Activated CD4-positive, alpha-beta T cell treated with anti-CD3 and anti-CD28 coated beads, Interleukin-2, amount 10 ng/mL, durations not matched to agents 7 days and 5 days (primary cell): ENCODE measurements around the gene DYNLRB2. TPM values are rescaled to one million over a fixed set of nuclear protein-coding genes. Genes with fewer than 3 reads are reported as not detected.

Source experiments
- CTCF ChIA-PET: fragments of 350-600 bp; sonication (Branson Sonifier 250); formaldehyde crosslinking; loops from one replicate; lab custom pipeline; 2021; ENCODE audit warnings: antibody characterized with exemption; lab: Charles Lee
- POLR2A ChIA-PET: fragments of 350-600 bp; sonication (Branson Sonifier 250); formaldehyde crosslinking; loops from one replicate; lab custom pipeline; 2021; ENCODE audit warnings: antibody characterized with exemption; lab: Charles Lee
- DNase-seq: peaks from one replicate; pipeline ENCODE4 v3.0.0-alpha.2; 2020
- H3K27ac Mint-ChIP-seq: one replicate; pipeline ENCODE4 v1.8.0; 2021; ENCODE audit warnings: mild to moderate bottlenecking, moderate library complexity, mixed read lengths
- H3K27me3 Mint-ChIP-seq: one replicate; pipeline ENCODE4 v1.8.0; 2021; ENCODE audit warnings: mixed read lengths
- H3K36me3 Mint-ChIP-seq: one replicate; pipeline ENCODE4 v1.8.0; 2021; ENCODE audit warnings: low read depth, mixed read lengths
- H3K4me1 Mint-ChIP-seq: one replicate; pipeline ENCODE4 v1.8.0; 2021; ENCODE audit warnings: mixed read lengths
- H3K4me3 Mint-ChIP-seq: one replicate; pipeline ENCODE4 v1.8.0; 2021; ENCODE audit warnings: mild to moderate bottlenecking, moderate library complexity, mixed read lengths
- H3K9me3 Mint-ChIP-seq: one replicate; pipeline ENCODE4 v1.8.0; 2021; ENCODE audit warnings: mixed read lengths
- total RNA-seq, 2 experiments: library from RNA; stranded (reverse); gene quantifications; one replicate each; pipeline ENCODE4 v1.2.3, GENCODE V29; 2021

DYNLRB2 gene
- total RNA-seq, 2 experiments from 2014 or later = 0.62 TPM; not detected in 1

GRCh38 chr16:80586476-80586875, 45.7 kb downstream of the DYNLRB2 start:
- H3K27ac Mint-ChIP-seq = no peak overlapping the region
- H3K9me3 Mint-ChIP-seq = peaks cover 47% of the 10 kb centered on the region

GRCh38 chr16:80587071-80587470, 46.3 kb downstream of the DYNLRB2 start:
- ChIA-PET CTCF (interaction anchor here (1.4 to 1.9 kb wide), 3 partner anchors 14 to 60 kb away, joined by 3 to 7 read pairs (median 4); no protein-coding TSS in a partner anchor), POLR2A (no interaction called here)
- no peak overlapping the region for H3K27ac Mint-ChIP-seq
- DNase-seq = no peak
- H3K36me3 Mint-ChIP-seq = peaks cover 55% of the 10 kb centered on the region
- H3K4me3 Mint-ChIP-seq = no peak overlapping the region
- H3K4me1 Mint-ChIP-seq = peaks cover 70% of the 10 kb centered on the region
- H3K27me3 Mint-ChIP-seq = peaks cover 14% of the 10 kb centered on the region
- H3K9me3 Mint-ChIP-seq = peaks cover 44% of the 10 kb centered on the region

More at GRCh38 chr16:80586476-80586875, 45.7 kb downstream of the DYNLRB2 start:
- no peak for DNase-seq
- peaks cover 55% of the 10 kb centered on the region for H3K36me3 Mint-ChIP-seq
- no peak overlapping the region for H3K4me3 Mint-ChIP-seq
- POLR2A ChIA-PET = no interaction called here
- CTCF ChIA-PET = interaction anchor here (1.4 to 1.9 kb wide), 3 partner anchors 15 to 59 kb away, joined by 3 to 7 read pairs (median 4); no protein-coding TSS in a partner anchor
- peaks cover 70% of the 10 kb centered on the region for H3K4me1 Mint-ChIP-seq
- peaks cover 14% of the 10 kb centered on the region for H3K27me3 Mint-ChIP-seq

- CTCF ChIA-PET = interaction anchor here (0.6 to 1.7 kb wide), 10 partner anchors 9 to 457 kb away, joined by 3 to 11 read pairs (median 3); partner anchors contain the start of gene CDYL2
- Mint-ChIP-seq H3K4me1 (peaks cover 41% of the 10 kb centered on the region), H3K36me3 (peaks cover 51% of the 10 kb centered on the region), H3K9me3 (peaks cover 45% of the 10 kb centered on the region), H3K4me3 (peak overlapping the region; percentile 3), H3K27ac (peak overlapping the region; percentile 82), H3K27me3 (peaks cover 21% of the 10 kb centered on the region)
- POLR2A ChIA-PET = interaction anchor here (1.6 kb wide), 1 partner anchor 11 kb away, joined by 11 read pairs; no protein-coding TSS in a partner anchor
- DNase-seq = peak; percentile 72
Observed at GRCh38 chr16:80591071-80591915, 50.5 kb downstream of the DYNLRB2 start.

- H3K27me3 Mint-ChIP-seq = peaks cover 24% of the 10 kb centered on the region
- ChIA-PET CTCF (interaction anchor here (1.3 kb wide), 1 partner anchor 65 kb away, joined by 3 read pairs; no protein-coding TSS in a partner anchor), POLR2A (no interaction called here)
- H3K4me1 Mint-ChIP-seq = peaks cover 38% of the 10 kb centered on the region
- DNase-seq = no peak
- H3K4me3 Mint-ChIP-seq = peak overlapping the region; percentile 3
- peaks cover 49% of the 10 kb centered on the region for H3K36me3 Mint-ChIP-seq
- peak overlapping the region; percentile 82 for H3K27ac Mint-ChIP-seq
- H3K9me3 Mint-ChIP-seq = peaks cover 42% of the 10 kb centered on the region
Observed at GRCh38 chr16:80592273-80592672, 51.5 kb downstream of the DYNLRB2 start.

- peaks cover 10% of the 10 kb centered on the region for H3K27me3 Mint-ChIP-seq
- H3K27ac Mint-ChIP-seq = no peak overlapping the region
- ChIA-PET POLR2A (no interaction called here), CTCF (interaction anchor here (1.7 kb wide), 1 partner anchor 14 kb away, joined by 5 read pairs; no protein-coding TSS in a partner anchor)
- no peak for DNase-seq
- peaks cover 45% of the 10 kb centered on the region for H3K36me3 Mint-ChIP-seq
- peaks cover 27% of the 10 kb centered on the region for H3K9me3 Mint-ChIP-seq
- H3K4me1 Mint-ChIP-seq = peaks cover 24% of the 10 kb centered on the region
- H3K4me3 Mint-ChIP-seq = no peak overlapping the region
Observed at GRCh38 chr16:80594756-80595155, 54.0 kb downstream of the DYNLRB2 start.

- Mint-ChIP-seq H3K4me3 (no peak overlapping the region), H3K27ac (no peak overlapping the region), H3K4me1 (peaks cover 8% of the 10 kb centered on the region), H3K27me3 (peaks cover 10% of the 10 kb centered on the region), H3K36me3 (peaks cover 46% of the 10 kb centered on the region), H3K9me3 (peaks cover 27% of the 10 kb centered on the region)
- no peak for DNase-seq
- CTCF ChIA-PET = no interaction called here
- POLR2A ChIA-PET = no interaction called here
Observed at GRCh38 chr16:80596507-80597207, 55.9 kb downstream of the DYNLRB2 start.

- no peaks in the 10 kb centered on the region for H3K4me1 Mint-ChIP-seq
- peaks cover 16% of the 10 kb centered on the region for H3K9me3 Mint-ChIP-seq
- H3K27ac Mint-ChIP-seq = no peak overlapping the region
- no peak overlapping the region for H3K4me3 Mint-ChIP-seq
- H3K36me3 Mint-ChIP-seq = peaks cover 53% of the 10 kb centered on the region
- ChIA-PET POLR2A (no interaction called here), CTCF (interaction anchor here (0.9 to 1.4 kb wide), 2 partner anchors 10 to 20 kb away, joined by 3 read pairs; no protein-coding TSS in a partner anchor)
- no peak for DNase-seq
- H3K27me3 Mint-ChIP-seq = peaks cover 4% of the 10 kb centered on the region
Observed at GRCh38 chr16:80599466-80599865, 58.7 kb downstream of the DYNLRB2 start.
